NB4 (cell line): ENCODE measurements around the gene RYR3.

Experiments used
- MYC ChIP-seq: IDR thresholded peaks from 2 replicates; pipeline ENCODE4 v1.6.1; 2011; ENCODE audit warnings: low read depth, low read length
- TF ChIP-seq, protein P1 (sequence below): IDR thresholded peaks from one replicate; pipeline ENCODE4 v1.5.1; 2012; ENCODE audit warnings: low read depth, low read length

DNA sequence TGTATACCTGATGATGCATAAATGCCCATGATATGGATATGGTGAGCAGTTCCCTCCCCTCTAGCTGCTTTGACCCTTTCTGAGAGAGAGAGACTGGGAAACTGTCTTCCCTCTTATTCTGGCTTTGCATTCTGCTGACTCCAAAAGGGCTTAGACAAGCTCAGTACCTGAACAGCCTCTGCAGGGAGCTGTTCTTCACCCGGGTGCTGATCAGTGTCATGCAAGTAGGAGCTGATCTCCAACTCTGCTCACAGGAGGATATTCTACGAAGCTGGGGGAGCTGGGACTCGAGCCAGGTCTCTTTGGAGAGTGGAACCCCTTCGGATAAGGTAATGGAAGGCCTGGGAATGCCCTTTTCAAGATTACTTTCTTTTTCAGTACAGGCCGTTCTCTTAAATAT, 237.1 kb downstream of the RYR3 start:
- TF ChIP-seq, protein P1, sequence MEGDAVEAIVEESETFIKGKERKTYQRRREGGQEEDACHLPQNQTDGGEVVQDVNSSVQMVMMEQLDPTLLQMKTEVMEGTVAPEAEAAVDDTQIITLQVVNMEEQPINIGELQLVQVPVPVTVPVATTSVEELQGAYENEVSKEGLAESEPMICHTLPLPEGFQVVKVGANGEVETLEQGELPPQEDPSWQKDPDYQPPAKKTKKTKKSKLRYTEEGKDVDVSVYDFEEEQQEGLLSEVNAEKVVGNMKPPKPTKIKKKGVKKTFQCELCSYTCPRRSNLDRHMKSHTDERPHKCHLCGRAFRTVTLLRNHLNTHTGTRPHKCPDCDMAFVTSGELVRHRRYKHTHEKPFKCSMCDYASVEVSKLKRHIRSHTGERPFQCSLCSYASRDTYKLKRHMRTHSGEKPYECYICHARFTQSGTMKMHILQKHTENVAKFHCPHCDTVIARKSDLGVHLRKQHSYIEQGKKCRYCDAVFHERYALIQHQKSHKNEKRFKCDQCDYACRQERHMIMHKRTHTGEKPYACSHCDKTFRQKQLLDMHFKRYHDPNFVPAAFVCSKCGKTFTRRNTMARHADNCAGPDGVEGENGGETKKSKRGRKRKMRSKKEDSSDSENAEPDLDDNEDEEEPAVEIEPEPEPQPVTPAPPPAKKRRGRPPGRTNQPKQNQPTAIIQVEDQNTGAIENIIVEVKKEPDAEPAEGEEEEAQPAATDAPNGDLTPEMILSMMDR = no peak
- no peak for TF ChIP-seq MYC
